ENCODE results near the gene EEF1A2. TPM values are rescaled to one million over a fixed set of nuclear protein-coding genes. Genes with fewer than 3 reads are reported as not detected.

EEF1A2 gene
- polyA plus RNA-seq, 3 donors, result 0.08 TPM; not detected in 2

- Histone ChIP-seq H3K79me2 (ENCODE audit: insufficient read depth, low read length) (no peaks in the 10 kb centered on the region), H2AFZ (ENCODE audit: insufficient read depth, low read depth, low read length, poor library complexity, severe bottlenecking) (no peak overlapping the region), H3K27ac (ENCODE audit: low read depth in 1 of 2, low read length in 2 of 2) (no peak overlapping the region), H3K4me2 (replicated peaks; ENCODE audit: extremely low read depth, low read length, poor library complexity, severe bottlenecking) (no peak overlapping the region), H3K9ac (ENCODE audit: insufficient read depth, low read length, poor library complexity, severe bottlenecking) (no peak overlapping the region), H3K27me3 (ENCODE audit: control insufficient read depth in 2 of 2, insufficient read depth in 2 of 2, low read length in 2 of 2) (peaks cover 4 to 23% of the 10 kb centered on the region in 2 donors), H3K4me3 (replicated peaks in 1 of 3; ENCODE audit: low read depth in 2 of 3, low read length in 3 of 3) (no peak overlapping the region), H3K4me1 (ENCODE audit: control insufficient read depth in 1 of 2, insufficient read depth in 2 of 2, low read length in 2 of 2) (no peaks in the 10 kb centered on the region), H4K20me1 (ENCODE audit: insufficient read depth, low read length) (no peaks in the 10 kb centered on the region), H3K36me3 (replicated peaks in 1 of 2; ENCODE audit: control insufficient read depth in 1 of 2, insufficient read depth in 2 of 2, low read length in 2 of 2) (no peaks in the 10 kb centered on the region), H3K9me3 (replicated peaks in 1 of 2; ENCODE audit: control insufficient read depth in 1 of 2, insufficient read depth in 1 of 2, low read length in 2 of 2) (peaks cover 0 to 3% of the 10 kb centered on the region in 2 donors)
- Mint-ChIP-seq H3K4me3 (no peak overlapping the region), H3K27ac (no peak overlapping the region), H3K4me1 (no peaks in the 10 kb centered on the region), H3K27me3 (ENCODE audit: low read depth in 3 of 3) (peaks cover 24 to 60% (median 33%) of the 10 kb centered on the region in 3 donors), H3K36me3 (no peaks in the 10 kb centered on the region), H3K9me3 (peaks cover 0 to 4% (median 2%) of the 10 kb centered on the region in 7 donors)
- intact Hi-C loops (cut with micrococcal nuclease), result no loop called here
- no peak for TF ChIP-seq CTCF (IDR thresholded peaks at IDR 0.05)
- 14% methylated on average over 78 of the region's 83 CpGs for WGBS (ENCODE audit: insufficient coverage)
- no peak for DNase-seq
These were observed 10.3 kb downstream of the EEF1A2 start for GRCh38 chr20:63488315-63489251.

GRCh38 chr20:63487781-63488241 is 11.1 kb downstream of the EEF1A2 start:
- no peak overlapping the region for H2AFZ ChIP-seq (ENCODE audit: insufficient read depth, low read depth, low read length, poor library complexity, severe bottlenecking)
- Mint-ChIP-seq H3K4me3 (no peak overlapping the region), H3K27ac (no peak overlapping the region), H3K4me1 (no peaks in the 10 kb centered on the region), H3K27me3 (ENCODE audit: low read depth in 3 of 3) (peaks cover 26 to 64% (median 33%) of the 10 kb centered on the region in 3 donors), H3K9me3 (peaks cover 0 to 4% (median 2%) of the 10 kb centered on the region in 7 donors), H3K36me3 (no peaks in the 10 kb centered on the region)
- H3K79me2 ChIP-seq (ENCODE audit: insufficient read depth, low read length), result no peaks in the 10 kb centered on the region
- DNase-seq, result no peak
- no peaks in the 10 kb centered on the region for H3K36me3 ChIP-seq (replicated peaks in 1 of 2; ENCODE audit: control insufficient read depth in 1 of 2, insufficient read depth in 2 of 2, low read length in 2 of 2)
- no peaks in the 10 kb centered on the region for H4K20me1 ChIP-seq (ENCODE audit: insufficient read depth, low read length)
- no peak overlapping the region for H3K27ac ChIP-seq (ENCODE audit: low read depth in 1 of 2, low read length in 2 of 2)
- H3K9ac ChIP-seq (ENCODE audit: insufficient read depth, low read length, poor library complexity, severe bottlenecking), result no peak overlapping the region
- no peak overlapping the region for H3K4me3 ChIP-seq (replicated peaks in 1 of 3; ENCODE audit: low read depth in 2 of 3, low read length in 3 of 3)
- no peak for TF ChIP-seq CTCF (IDR thresholded peaks at IDR 0.05)
- intact Hi-C loops (cut with micrococcal nuclease), result no loop called here
- H3K9me3 ChIP-seq (replicated peaks in 1 of 2; ENCODE audit: control insufficient read depth in 1 of 2, insufficient read depth in 1 of 2, low read length in 2 of 2), result peaks cover 0 to 3% of the 10 kb centered on the region in 2 donors
- no peak overlapping the region for H3K4me2 ChIP-seq (replicated peaks; ENCODE audit: extremely low read depth, low read length, poor library complexity, severe bottlenecking)
- peaks cover 4 to 23% of the 10 kb centered on the region in 2 donors for H3K27me3 ChIP-seq (ENCODE audit: control insufficient read depth in 2 of 2, insufficient read depth in 2 of 2, low read length in 2 of 2)
- 19% methylated on average over 38 of the region's 40 CpGs for WGBS (ENCODE audit: insufficient coverage)
- H3K4me1 ChIP-seq (ENCODE audit: control insufficient read depth in 1 of 2, insufficient read depth in 2 of 2, low read length in 2 of 2), result no peaks in the 10 kb centered on the region

Measured in CD14-positive monocyte (primary cell).